Lower leg skin (tissue), 4 donors: ENCODE measurements around the gene SDK2. TPM values are rescaled to one million over a fixed set of nuclear protein-coding genes. Genes with fewer than 3 reads are reported as not detected.

Experiments used
- DNase-seq, 2 donors: peaks; one replicate each; pipeline ENCODE4 v3.0.0-alpha.2; 2019; ENCODE audit warnings: low spot score in 2 of 2
- H3K4me3 ChIP-seq: fragments of 200-600 bp; sonication (generic); 2 replicates; pipeline ENCODE4 v1.5.1; 2017; ENCODE audit warnings: mild to moderate bottlenecking, low read depth; ENCODE audit not compliant: poor library complexity, severe bottlenecking
- CTCF ChIP-seq, 3 donors: fragments of 450-650 bp; IDR thresholded peaks; one replicate each; pipeline ENCODE4 v1.5.1; 2016; ENCODE audit warnings: antibody characterized with exemption in 3 of 3, mild to moderate bottlenecking in 3 of 3, moderate library complexity in 2 of 3
- POLR2A ChIP-seq, 2 donors: fragments of 450-650 bp; IDR thresholded peaks; one replicate each; pipeline ENCODE4 v1.6.1; 2016 to 2017; ENCODE audit warnings: antibody characterized with exemption in 2 of 2, mild to moderate bottlenecking in 1 of 2, moderate library complexity in 1 of 2
- WGBS, 2 donors: methylation state at CpG; one replicate each; pipeline ENCODE4 v1.1.5; 2018; 5-methylcytosine and 5-hydroxymethylcytosine counted together
- intact Hi-C: fragments of 100-400 bp; cut with DNase I; formaldehyde crosslinking; loops from one replicate; pipeline ENCODE4 v1.15.0; 2023; ENCODE audit warnings: low total_unique reads
- total RNA-seq, 4 donors: library from RNA; depleted of rRNA; stranded (reverse); fragments of >200 nt; gene quantifications; one replicate each; pipeline ENCODE4 v1.1.0, GENCODE V29; 2016

SDK2 gene
- total RNA-seq, 4 donors from 2014 or later = 1.5 to 4.4 (median 1.6) TPM

GRCh38 chr17:73498176-73498575 is 146.1 kb downstream of the SDK2 start:
- 77 to 84% methylated on average over 8 of the region's 8 CpGs for WGBS, 2 donors
- DNase-seq = no peak
- no peak overlapping the region for H3K4me3 ChIP-seq
- intact Hi-C loops = no loop called here
- TF ChIP-seq CTCF (IDR thresholded peaks at IDR 0.05) (no peak), POLR2A (IDR thresholded peaks at IDR 0.05) (no peak)

GRCh38 chr17:73497721-73498120 is 146.5 kb downstream of the SDK2 start:
- intact Hi-C loops = no loop called here
- no peak overlapping the region for H3K4me3 ChIP-seq
- WGBS, 2 donors = 78 to 86% methylated on average over 7 of the region's 7 CpGs
- TF ChIP-seq CTCF (IDR thresholded peaks at IDR 0.05) (no peak), POLR2A (IDR thresholded peaks at IDR 0.05) (no peak)
- no peak for DNase-seq

GRCh38 chr17:73496232-73496631 is 148.0 kb downstream of the SDK2 start:
- H3K4me3 ChIP-seq = no peak overlapping the region
- intact Hi-C loops = no loop called here
- 91 to 92% methylated on average over 13 of the region's 13 CpGs for WGBS, 2 donors
- DNase-seq = no peak
- TF ChIP-seq POLR2A (IDR thresholded peaks at IDR 0.05) (no peak), CTCF (IDR thresholded peaks at IDR 0.05) (no peak)

GRCh38 chr17:73495641-73496040 is 148.6 kb downstream of the SDK2 start:
- no peak overlapping the region for H3K4me3 ChIP-seq
- 65 to 72% methylated on average over 6 of the region's 6 CpGs for WGBS, 2 donors
- intact Hi-C loops = no loop called here
- DNase-seq = no peak
- TF ChIP-seq CTCF (IDR thresholded peaks at IDR 0.05) = no peak

- DNase-seq = no peak
- intact Hi-C loops = no loop called here
- no peak for TF ChIP-seq CTCF (IDR thresholded peaks at IDR 0.05)
- TF ChIP-seq POLR2A (IDR thresholded peaks at IDR 0.05) = no peak
- 88 to 89% methylated on average over 5 of the region's 5 CpGs for WGBS, 2 donors
- H3K4me3 ChIP-seq = no peak overlapping the region
Observed at GRCh38 chr17:73494950-73495349, 149.3 kb downstream of the SDK2 start.
